B cell (primary cell): ENCODE measurements around the gene NELL1.

Experiments
- CTCF ChIP-seq: fragments of 200-600 bp; IDR thresholded peaks from one replicate; pipeline ENCODE4 v1.8.0; 2022; ENCODE audit warnings: antibody characterized with exemption, mild to moderate bottlenecking
- EZH2 ChIP-seq: IDR thresholded peaks from 2 replicates; pipeline ENCODE4 v1.6.1; 2012; ENCODE audit warnings: borderline replicate concordance, low read depth, mild to moderate bottlenecking, moderate library complexity, low read length; ENCODE audit not compliant: insufficient read depth, poor library complexity, severe bottlenecking

DNA sequence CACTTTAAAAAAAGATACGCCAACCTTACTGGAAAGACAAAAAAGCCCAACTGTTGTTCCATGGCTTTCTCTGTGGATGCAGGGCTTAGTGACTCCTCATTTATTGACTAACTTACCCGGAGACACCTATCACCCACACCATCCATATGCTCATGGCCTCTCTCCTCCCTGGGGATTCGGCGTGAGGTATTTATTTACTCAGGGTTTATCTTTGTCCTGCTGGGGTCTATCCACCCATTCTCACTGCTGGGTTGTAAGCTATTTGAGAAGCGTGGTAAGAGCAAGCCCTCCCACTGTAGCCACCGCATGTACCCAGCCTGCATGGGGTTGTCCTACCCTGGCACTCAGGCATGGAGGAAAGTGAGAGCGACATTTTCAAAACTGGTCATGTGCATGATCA, 93.6 kb downstream of the NELL1 start:
- no peak for TF ChIP-seq CTCF
- TF ChIP-seq EZH2 = no peak
